ENCODE measurements around the gene HYAL3.

HYAL3 gene, protein sequence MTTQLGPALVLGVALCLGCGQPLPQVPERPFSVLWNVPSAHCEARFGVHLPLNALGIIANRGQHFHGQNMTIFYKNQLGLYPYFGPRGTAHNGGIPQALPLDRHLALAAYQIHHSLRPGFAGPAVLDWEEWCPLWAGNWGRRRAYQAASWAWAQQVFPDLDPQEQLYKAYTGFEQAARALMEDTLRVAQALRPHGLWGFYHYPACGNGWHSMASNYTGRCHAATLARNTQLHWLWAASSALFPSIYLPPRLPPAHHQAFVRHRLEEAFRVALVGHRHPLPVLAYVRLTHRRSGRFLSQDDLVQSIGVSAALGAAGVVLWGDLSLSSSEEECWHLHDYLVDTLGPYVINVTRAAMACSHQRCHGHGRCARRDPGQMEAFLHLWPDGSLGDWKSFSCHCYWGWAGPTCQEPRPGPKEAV

GRCh38 chr3:50298836-50299637 is at the start of gene HYAL3, which contains the start of gene NAA80:
TSS of gene HYAL3 (minus strand) at chr3:50299405. CDS start at chr3:50295602, 3,803 bp downstream.
TSS of gene NAA80 (minus strand) at chr3:50299405. CDS start at chr3:50297463, 1,942 bp downstream.
- peak; percentile 99 for FAIRE-seq

- peak; percentile 90 for FAIRE-seq
Measured at GRCh38 chr3:50347187-50347813, 48.1 kb upstream of the HYAL3 start.

- no peak for FAIRE-seq
Measured at GRCh38 chr3:50345586-50346234, 46.5 kb upstream of the HYAL3 start, which contains the start of gene ZMYND10. TSS of gene ZMYND10 (minus strand) at chr3:50345732. CDS start at chr3:50345579, 153 bp downstream.

GRCh38 chr3:50345008-50345407 is 45.8 kb upstream of the HYAL3 start:
- no peak for FAIRE-seq

DNA sequence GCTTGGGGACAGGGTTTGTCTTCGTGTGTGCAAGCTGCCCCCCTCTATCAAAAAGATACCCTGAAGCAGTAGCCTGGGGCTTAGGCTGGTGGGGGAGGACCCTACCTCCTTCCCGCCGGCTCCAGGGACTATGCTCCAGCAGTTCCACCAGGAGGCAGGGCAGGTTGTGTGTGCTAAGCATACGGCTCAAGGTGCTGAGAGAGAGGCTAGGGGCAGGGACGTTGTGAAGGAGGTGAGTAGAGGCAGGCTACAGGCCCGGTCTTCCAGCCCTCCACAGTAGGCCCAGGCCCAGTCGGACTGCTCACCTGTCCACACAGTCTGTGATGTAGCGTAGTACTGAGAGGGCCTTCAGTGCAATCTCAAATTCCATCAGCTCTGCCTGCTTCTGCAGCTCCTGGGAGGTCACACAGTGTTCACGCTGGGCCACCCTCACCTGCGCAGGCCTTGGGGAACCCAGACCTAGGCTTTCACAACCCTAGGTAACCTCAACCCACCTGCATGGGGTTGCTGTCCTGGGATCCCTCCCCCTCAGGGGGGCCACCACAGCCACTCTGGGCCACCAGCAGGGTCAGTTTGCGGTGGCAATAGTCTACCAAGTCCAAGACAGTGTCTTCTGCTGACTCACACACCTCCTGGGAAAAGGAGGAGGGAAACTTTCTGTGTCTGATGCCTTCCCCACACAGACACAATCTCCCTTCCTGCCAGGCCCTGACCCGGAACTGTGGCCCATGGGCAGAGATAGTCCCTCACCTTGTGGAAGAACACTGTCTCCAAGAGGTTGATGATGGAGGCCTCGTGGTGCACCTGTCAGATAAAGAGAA is 43.8 kb upstream of the HYAL3 start:
- FAIRE-seq = no peak

- FAIRE-seq = no peak
Measured at GRCh38 chr3:50341996-50342650, 42.9 kb upstream of the HYAL3 start.

DNA sequence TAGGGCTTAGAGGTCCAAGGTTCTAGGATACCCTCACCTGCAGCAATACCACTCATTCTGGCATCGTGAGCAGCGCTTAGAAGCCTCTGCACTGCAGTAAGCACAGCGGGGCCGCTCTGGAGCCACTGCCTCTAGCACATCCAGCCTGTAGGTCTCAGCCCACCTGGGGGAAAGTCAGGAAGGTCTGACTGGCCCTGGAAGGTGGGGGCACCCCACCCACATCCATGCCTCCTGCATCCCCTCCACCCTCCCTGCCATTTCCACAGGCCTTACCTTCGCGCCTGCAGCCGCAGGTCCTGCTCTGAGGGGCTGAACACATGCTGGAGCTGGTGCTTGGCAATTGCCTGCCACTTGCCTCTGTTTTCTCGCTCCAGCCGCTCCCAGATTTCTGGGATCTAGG is 42.3 kb upstream of the HYAL3 start:
- no peak for FAIRE-seq

DNA sequence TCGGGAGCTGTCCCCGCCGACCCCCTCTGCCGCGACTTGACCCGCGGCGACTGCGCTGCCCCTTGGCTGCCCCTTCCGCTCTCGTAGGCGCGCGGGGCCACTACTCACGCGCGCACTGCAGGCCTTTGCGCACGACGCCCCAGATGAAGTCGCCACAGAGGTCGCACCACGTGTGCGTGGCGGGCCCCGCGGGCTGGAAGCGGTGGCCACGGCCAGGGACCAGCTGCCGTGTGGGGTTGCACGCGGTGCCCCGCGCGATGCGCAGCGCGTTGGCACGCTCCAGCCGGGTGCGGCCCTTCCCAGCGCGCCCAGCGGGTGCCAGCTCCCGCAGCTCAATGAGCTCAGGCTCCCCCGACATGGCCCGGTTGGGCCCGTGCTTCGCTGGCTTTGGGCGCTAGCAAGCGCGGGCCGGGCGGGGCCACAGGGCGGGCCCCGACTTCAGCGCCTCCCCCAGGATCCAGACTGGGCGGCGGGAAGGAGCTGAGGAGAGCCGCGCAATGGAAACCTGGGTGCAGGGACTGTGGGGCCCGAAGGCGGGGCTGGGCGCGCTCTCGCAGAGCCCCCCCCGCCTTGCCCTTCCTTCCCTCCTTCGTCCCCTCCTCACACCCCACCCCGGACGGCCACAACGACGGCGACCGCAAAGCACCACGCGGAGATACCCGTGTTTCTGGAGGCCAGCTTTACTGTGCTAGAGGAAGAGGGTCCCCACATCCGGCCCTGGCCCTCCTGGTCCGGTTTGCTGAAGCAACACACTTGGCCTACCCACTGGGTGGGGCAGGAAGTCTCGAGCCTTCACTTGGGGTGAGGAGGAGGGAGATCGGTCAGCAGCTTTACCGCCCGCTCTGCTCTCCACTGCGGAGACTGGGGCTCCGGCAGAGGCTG is 41.5 kb upstream of the HYAL3 start, which contains the start of gene RASSF1:
Gene RASSF1 (minus strand): TSS at position 389 of the 882 bp plus-strand sequence. CDS start 31 bp downstream, at position 358.
- FAIRE-seq = no peak

DNA sequence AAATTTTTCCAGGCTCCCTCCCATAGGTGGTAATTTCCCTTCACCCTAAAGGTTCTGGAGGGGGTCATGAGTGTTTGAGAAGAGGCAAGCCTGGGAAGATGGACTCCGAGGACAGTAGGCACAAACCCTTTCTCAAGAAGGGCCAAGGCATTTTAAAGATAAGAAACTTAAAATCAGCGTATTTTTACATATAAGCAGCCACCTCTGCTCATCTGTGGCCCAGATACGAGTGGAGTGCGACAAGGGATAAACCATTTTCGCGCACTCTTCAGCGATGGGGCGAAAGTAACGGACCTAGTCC is 40.9 kb upstream of the HYAL3 start:
- no peak for FAIRE-seq

- FAIRE-seq = no peak
Measured at GRCh38 chr3:50339485-50340146, 40.4 kb upstream of the HYAL3 start.

GRCh38 chr3:50338965-50339364 is 39.8 kb upstream of the HYAL3 start:
- no peak for FAIRE-seq

- FAIRE-seq = peak; percentile 97
Measured at GRCh38 chr3:50337175-50337861, 38.1 kb upstream of the HYAL3 start.

DNA sequence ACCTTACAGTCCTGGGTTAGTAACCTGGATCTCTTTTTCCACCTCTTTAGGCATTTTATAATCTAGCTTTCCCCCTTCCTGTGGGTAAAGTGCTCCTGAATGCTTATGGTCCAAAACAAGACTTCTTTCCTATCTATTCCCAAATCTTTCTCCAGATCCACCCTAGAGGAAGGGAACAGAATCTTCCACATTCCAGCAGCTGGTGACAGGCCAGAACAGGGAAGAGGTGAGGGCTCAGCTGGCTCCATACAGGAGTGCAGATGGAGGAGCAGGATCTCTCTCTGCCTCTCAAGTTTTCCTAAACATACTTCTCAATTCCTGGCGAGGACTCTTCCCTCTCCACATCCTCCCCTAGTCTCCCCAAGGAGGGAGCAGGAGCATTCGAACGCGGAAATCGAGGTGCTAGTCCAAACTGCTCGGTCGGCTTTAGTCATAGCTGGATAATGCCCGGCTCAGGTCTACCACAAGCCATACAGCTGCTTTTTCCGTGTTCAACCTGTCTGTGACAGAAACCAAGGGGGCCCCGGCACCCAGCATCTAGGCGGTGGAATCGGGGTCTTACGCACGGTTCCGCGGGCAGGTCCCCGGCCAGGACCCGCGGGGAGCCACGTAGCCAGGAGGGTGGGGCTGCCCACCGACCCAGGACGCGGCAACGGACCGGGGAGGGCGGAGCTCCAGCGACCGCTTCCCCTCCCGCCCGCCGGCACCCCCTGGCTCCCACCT is 37.4 kb upstream of the HYAL3 start:
- FAIRE-seq = no peak

GRCh38 chr3:50334339-50335075 is 35.3 kb upstream of the HYAL3 start:
- FAIRE-seq = no peak

- FAIRE-seq = no peak
Measured at GRCh38 chr3:50333744-50334328, 34.6 kb upstream of the HYAL3 start.

- no peak for FAIRE-seq
Measured at GRCh38 chr3:50331364-50331907, 32.2 kb upstream of the HYAL3 start.

- no peak for FAIRE-seq
Measured at GRCh38 chr3:50330330-50330729, 31.1 kb upstream of the HYAL3 start.

All from A204.1 (cell line).